Non-pigmented ciliary epithelial cell (primary cell): ENCODE results near the gene IMMP2L.
"Not testable (repeated sequence)": the region's sequence is repeated elsewhere in the genome, so short reads cannot be mapped to it uniquely, and the experiment has no call there.

Experiments
- DNase-seq: peaks from one replicate; pipeline ENCODE4 v3.0.0-alpha.2; 2010; ENCODE audit warnings: low read depth

Gene IMMP2L

DNA sequence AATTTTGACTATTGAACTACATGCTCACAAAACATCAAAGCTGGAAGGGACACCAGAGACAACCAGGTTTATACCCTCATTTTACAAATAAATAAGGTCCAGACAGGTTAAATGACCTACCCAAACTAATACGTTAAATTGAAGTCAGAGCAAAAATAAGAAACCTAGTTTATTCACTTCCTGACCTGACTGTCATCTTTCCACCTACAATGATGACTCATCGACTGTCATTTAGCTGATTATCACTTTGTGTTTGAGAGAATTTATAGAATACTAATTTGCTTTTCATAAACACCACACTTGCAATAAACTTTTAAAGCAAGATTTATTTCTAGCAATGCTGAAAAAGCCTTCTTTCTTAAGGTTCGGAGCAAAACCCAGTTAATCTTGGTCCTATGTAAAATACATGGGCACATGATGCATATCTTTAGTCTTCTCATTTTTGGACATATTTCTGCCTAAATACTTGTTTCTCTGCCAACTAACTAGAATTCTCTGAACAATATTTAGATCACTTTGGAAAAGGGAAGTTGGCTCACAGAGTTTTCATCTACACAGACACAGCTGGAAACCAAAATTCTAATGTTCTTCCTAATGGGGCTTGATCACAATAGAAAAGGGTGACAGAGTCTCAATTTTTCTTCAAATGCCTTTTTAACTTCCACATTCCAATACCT is 488.1 kb downstream of the IMMP2L start:
- DNase-seq, result no peak

- not testable (repeated sequence) for DNase-seq
These were observed 489.6 kb downstream of the IMMP2L start for GRCh38 chr7:111072658-111073057.

DNA sequence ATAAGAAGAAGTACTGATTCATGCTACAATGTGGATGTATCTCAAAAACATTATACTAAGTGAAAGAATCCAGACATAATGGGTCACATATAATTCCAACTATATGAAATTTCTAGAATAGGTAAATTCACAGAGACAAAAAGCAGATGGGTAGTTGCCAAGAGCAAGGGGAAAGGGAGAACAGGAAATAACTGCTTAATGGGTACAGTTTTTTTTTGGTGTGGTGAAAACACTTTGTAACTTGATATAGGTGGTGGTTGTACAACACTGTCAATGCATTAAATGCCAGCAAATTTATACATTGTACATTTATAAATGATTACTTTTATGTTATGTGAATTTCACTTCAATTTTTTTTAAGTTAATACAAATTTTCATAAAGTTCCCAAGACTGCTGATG is 490.7 kb downstream of the IMMP2L start:
- no peak for DNase-seq

GRCh38 chr7:111068618-111069017 is 493.7 kb downstream of the IMMP2L start:
- DNase-seq, result no peak

GRCh38 chr7:111067682-111068081 is 494.6 kb downstream of the IMMP2L start:
- no peak for DNase-seq

DNA sequence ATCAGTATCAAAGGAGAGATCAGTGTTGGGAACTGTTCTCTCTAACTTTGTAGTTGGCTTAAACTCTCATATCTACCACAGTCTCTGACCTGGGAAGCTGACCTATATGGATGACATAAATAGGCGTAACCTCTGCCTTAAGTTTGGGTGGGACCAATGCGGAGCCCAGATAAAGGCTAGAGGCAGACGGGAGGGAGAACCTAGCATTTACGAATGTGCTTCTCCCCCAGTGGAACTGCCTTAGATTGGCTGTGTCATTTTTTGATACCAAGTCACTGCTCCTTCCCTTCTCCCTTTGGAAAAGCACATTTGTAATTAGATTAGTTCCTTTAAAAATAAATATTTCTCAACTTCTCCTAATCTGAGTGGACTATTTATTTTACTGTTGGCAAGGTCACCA is 495.0 kb downstream of the IMMP2L start:
- DNase-seq, result no peak

DNA sequence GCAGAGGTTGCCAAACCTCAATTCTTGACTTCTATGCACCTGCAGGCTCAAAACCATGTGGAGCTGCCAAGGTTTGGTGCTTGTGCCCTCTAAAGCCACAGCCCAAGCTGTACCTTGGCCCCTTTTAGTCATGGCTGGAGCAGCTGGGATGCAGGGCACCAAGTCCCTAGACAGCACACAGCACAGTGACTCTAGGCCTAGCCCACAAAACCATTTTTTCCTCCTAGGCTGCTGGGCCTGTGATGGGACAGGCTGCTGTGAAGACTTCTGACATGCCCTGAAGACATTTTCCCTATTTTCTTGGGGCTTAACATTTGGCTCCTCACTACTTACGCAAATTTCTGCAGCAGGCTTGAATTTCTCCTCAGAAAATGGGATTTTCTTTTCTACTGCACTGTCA is 499.1 kb downstream of the IMMP2L start:
- no peak for DNase-seq

DNA sequence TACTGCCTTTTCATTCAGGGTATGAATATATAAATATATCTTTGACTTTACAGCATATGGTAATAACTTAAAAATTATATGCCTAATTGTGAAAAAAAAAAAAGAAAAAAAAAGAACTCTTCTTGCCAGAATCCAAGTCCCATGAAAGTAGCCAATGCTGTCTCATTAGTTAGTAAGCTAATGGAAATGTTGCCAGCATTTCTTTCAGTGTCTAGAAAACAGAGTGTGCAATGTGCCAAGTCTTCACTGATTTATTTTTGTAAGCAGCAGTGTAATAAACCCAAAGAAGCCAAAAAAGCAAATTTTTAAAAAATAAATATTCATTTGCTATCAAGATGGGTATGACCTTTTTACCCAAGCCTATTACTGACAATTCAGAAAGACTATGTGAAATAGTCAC is 502.5 kb downstream of the IMMP2L start:
- DNase-seq, result no peak

GRCh38 chr7:111057066-111057465 is 505.2 kb downstream of the IMMP2L start:
- no peak for DNase-seq

- DNase-seq, result no peak
These were observed 505.9 kb downstream of the IMMP2L start for GRCh38 chr7:111056371-111056770.

DNA sequence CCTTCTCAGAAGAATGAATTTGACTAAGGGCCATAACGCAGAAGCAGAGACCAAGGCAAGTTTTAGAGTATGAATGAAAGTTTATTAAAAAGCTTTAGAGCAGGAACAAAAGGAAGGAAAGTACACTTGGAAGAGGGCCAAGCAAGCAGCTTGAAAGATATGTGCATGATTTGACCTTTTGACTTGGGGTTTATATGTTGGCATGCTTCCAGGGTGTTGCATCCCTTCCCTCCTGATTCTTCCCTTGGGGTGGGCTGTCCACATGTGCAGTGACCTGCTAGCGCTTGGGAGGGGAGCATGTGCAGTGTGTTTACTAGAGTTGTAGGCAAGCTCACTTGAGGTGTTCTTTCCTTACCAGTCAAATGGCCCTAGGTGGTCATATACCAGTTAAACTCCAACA is 509.3 kb downstream of the IMMP2L start:
- DNase-seq, result no peak

- DNase-seq, result no peak
These were observed 510.5 kb downstream of the IMMP2L start for GRCh38 chr7:111051832-111052231.

GRCh38 chr7:111050875-111051416 is 511.3 kb downstream of the IMMP2L start:
- no peak for DNase-seq

- DNase-seq, result no peak
These were observed 512.2 kb downstream of the IMMP2L start for GRCh38 chr7:111049971-111050680.

DNA sequence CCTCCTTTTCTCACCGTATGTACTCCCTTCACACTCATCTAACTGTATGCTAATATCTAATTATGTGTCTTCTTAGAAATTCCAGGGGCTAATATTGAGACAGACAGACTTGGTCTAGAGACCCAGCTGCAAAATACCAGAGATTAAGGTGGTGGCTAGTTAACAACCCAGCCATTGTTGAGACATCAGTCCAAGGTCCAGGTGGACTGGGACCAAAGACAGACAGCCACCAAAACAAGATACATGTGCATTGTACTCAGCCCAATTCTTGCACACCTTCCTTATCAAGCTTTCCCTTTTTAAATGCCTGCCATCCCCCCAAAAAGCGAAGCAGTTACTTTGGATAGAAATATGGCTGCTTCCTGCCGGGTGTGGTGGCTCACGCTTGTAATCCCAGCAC is 514.7 kb downstream of the IMMP2L start:
- no peak for DNase-seq

DNA sequence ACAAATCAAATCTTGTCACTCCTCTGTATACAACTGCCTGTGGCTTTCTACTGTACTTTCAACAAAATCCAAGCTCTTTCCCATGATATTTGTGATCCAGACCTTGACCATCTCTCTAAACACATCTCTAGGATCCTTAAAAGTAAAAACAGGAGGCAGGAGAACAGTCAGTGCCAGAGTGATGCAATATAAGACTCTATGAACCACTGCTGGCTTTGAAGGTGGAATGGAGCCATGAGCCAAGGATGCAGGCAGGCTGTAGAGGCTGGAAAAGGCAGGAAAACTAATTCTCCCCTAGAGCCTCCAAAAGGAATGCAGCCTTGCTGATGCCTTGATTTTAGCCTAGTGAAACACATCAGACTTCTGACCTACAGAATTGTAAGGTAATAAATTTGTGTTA is 516.8 kb downstream of the IMMP2L start:
- DNase-seq, result no peak

- no peak for DNase-seq
These were observed 518.7 kb downstream of the IMMP2L start for GRCh38 chr7:111043561-111043960.

GRCh38 chr7:111042842-111043241 is 519.5 kb downstream of the IMMP2L start:
- no peak for DNase-seq

- no peak for DNase-seq
These were observed 520.7 kb downstream of the IMMP2L start for GRCh38 chr7:111041577-111041976.

DNA sequence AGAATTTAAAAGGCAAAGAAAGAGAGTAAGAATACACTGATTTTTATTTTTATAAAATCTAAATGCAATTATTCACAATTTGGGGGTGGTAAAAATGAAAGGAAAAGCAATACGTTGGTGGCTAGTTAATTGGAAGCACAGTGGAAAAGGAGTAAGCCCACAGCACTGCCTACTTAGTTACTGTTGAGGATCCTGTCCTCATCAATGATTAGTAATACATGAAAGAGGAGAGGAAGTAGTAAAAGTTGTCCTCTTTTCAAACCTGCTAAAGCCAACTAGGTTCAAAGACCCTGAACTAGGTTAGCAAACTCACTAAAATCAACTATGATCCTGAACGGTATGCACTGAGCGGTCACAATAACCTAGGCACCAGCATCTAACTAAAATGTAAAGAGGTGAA is 524.1 kb downstream of the IMMP2L start:
- DNase-seq, result no peak

GRCh38 chr7:111031916-111032315 is 530.4 kb downstream of the IMMP2L start:
- DNase-seq, result no peak

DNA sequence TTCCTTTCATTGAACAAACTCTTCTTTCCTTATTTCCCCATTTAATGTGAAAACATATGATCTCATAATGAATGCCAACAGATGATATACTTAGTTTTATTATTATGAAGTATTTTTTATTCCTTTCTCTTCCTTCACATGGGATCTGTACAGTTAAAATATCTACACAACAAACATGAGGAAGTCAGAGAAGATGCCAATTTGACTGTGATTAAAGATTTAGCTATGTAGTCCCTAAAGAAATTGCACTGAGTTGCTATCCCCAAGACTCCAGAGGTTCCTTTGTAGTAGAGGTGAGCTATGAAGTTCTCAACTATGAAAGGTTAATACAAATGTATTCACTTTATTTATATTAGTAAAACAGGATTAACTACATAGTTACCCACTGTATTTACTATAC is 532.0 kb downstream of the IMMP2L start:
- DNase-seq, result no peak

DNA sequence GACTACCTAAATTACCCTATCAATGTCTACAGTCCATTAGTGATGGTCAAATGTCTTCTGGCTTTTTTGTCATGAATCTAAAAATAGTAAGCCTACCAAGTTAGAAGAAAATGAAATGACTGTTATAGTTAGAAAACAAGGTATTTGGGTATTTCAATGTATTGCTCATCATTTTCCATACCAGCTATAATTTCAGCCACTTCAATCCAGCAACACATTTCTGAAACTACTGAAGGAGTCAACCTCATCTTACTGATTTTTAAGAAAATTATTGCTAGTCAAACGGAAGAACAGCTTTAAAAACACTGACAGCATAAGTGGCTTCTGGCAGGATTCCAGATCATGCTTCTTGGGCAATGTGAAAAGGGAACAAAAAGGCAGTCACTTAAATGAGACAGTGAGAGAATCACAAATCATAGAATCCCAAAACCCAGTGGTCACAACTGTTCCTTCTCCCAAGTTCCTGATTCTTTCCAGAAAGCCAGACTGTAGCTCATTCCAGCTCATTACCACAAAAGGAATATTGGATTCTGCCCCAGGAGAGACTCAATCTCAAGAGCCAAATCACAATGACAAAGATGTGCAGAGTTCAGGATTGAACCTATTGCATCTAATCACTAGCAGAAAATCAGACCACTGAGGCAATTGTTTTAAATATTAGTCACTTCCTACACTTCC is 532.6 kb downstream of the IMMP2L start:
- DNase-seq, result no peak
